Measurements from ENCODE around the gene UBR7.

DNA sequence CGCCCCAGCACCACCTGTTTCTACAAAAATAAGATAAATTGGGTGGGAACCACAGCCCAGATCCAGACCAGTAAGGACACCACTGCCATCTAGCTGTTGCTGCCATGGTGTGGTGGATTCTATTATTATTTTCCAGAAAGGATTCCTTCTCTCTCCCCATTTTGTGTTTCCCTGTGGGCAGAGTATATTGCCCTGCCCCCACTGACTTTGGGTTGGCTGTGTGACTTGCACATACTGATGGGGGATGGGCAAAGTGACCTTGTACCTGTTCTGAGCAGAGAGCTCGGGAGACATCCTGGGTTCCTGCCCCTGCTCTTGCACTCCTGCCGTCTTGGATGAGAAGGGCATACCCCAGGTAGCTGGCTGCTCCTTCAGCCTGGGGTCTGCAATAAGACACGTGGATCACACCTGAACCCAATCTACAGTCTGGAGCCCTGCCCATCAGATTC lies 46.7 kb upstream of the UBR7 start:
- TF ChIP-seq POLR2AphosphoS5 (IDR thresholded peaks at IDR 0.05; ENCODE audit: low read depth, low read length) (no peak), SPI1 (IDR thresholded peaks at IDR 0.05; ENCODE audit: low read depth, low read length) (no peak)
